ENCODE results near the gene FBXO9. TPM values are rescaled to one million over a fixed set of nuclear protein-coding genes. Genes with fewer than 3 reads are reported as not detected.

FBXO9 gene
- 24.7 and 32.2 TPM in 2 replicates for total RNA-seq

DNA sequence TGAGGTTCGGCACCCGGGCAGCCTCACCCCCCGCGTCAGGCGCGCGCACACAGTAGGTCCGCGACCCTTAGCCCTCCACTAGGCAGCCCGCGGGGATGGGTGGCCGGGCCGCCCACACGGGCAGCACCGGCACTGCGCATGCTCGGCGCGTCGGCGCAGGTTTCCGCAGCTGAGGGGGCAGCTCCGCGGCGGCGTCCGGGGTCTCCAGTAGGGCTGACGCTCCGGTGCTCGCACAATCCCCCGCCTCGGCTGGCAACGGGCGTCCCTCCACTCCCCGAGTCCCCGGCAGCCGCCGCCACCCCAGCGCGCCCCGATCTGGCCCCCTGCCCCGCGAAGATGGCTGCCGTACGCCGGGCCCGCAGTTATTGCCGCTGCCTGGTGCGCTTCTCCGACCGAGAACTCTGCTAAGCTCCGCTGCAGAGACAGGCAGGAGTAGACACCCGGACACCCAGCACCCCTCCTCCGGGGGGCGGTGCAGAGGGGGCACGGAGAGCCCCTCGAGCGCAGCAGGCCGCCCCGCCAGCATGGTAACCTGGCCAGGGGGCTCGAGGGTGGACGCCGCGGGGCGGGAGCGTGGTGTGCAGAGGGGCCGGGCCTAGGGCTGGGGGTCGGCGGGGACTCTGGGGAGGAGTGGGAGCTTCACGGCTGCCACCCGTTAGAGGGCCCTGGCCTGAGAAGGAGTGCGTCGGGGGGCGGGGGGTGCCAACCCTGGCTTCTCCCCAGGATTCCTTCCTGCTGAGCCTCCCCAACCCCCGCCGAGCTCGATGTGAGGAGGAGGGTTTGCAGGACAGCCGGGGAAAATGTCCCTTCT is at the start of gene FBXO9:
Gene FBXO9, plus strand, starts transcription at position 139 of the 811 bp plus-strand sequence. Its CDS starts 386 bp downstream, at position 525.

DNA sequence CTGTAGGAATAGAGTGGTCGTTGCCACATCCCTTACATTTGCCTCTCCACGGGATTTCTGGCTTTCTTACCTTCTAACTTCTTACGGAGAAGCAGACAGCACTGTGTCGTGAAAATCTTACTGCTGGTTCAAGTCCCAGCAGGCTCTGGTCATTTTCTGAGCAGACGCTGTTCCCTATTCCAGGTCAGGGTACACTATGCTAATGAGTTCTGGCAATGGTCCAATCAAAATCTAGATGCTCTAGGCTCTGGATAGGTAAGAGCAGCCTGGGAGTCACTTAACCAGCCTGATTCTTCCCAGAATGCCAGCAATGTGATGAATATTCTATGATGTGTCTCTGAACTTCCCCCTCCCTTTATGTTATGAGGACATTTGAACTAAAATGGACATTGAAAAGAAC is 83.5 kb downstream of the FBXO9 start, which contains the start of gene GCM1:
Gene GCM1, minus strand, starts transcription at position 158 of the 400 bp plus-strand sequence. CDS start 3,209 bp downstream, outside the sequence.

Other genes with a start within 250 kb of the FBXO9 start
- gene GSTA5, start 224.6 kb upstream of the FBXO9 start, total RNA-seq = not detected in 2 replicates
- not detected in 2 replicates for gene GSTA3, start 155.7 kb upstream of the FBXO9 start, total RNA-seq
- gene GSTA4, start 70.1 kb upstream of the FBXO9 start, total RNA-seq = 31.0 and 36.5 TPM in 2 replicates
- 4.5 and 4.7 TPM in 2 replicates for gene CILK1, start 3.6 kb upstream of the FBXO9 start, total RNA-seq
- gene GCM1, start 83.4 kb downstream of the FBXO9 start, total RNA-seq = not detected in 2 replicates